ENCODE data around the gene TRAF3.

Gene TRAF3

GRCh38 chr14:102775855-102776760, 1.1 kb upstream of the TRAF3 start:
- in situ Hi-C loops (cut with MboI; ENCODE audit: low sequenced_read_pairs): no loop called here

- in situ Hi-C loops (cut with MboI; ENCODE audit: low sequenced_read_pairs): no loop called here
These were observed 575 bp downstream of the TRAF3 start for GRCh38 chr14:102777711-102778337.

DNA sequence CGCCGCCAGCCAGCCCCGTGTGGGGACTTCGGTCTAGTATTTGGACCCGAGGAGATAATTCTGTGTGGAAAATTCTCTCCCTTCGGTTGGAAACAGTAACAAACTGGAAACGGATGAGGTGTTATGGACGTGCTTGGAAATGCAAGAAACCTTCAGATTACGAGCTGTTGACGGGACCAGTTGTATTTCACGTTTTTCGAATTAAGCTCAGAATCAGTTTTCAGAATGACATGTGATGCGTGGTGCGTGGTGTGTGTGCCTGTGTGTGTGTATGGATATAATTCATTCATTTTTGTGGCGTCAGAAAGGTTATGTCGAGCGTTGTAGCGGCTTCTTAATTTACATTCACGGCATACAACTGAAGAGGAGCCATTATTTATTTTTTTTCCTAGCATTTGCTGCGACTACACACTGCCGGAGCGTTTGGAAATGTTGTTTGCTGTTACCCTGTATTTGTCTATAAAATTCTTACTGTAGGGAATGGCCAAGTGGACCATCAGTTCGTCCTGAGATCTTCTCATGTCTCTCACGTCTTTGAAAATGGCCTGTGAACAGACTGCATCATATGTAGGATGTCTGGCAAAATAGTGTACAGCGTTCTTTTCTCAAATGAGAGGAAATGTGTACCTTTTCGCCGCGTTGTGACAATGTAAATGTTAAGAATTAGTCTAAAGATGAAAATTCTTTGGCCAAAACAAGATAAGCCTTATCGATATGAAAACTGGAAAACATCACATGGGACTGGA, 1.3 kb downstream of the TRAF3 start:
- in situ Hi-C loops (cut with MboI; ENCODE audit: low sequenced_read_pairs): no loop called here

DNA sequence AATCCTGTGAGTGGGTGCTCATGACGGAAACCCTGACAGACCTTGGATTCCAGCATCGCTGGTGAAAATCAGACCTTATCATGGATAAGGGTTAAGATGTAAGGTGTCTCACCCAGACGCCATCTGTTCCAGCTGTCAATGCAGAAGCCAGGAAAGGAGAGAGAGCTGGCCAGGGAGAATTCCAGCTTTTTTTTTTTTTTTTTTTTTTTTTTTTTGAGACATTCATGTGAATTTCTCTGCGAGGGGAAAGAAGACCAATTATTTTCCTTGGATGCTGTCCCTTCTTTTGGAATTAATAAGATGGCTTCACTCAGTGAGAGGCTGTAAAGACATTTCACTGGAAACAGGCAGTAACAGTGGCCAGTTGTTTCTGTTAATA, 1.8 kb downstream of the TRAF3 start:
- in situ Hi-C loops (cut with MboI; ENCODE audit: low sequenced_read_pairs): no loop called here

- in situ Hi-C loops (cut with MboI; ENCODE audit: low sequenced_read_pairs): no loop called here
These were observed 2.5 kb downstream of the TRAF3 start for GRCh38 chr14:102779574-102780315.

- in situ Hi-C loops (cut with MboI; ENCODE audit: low sequenced_read_pairs): no loop called here
These were observed 3.8 kb downstream of the TRAF3 start for GRCh38 chr14:102781063-102781462.

- in situ Hi-C loops (cut with MboI; ENCODE audit: low sequenced_read_pairs): no loop called here
These were observed 5.7 kb downstream of the TRAF3 start for GRCh38 chr14:102782974-102783373.

DNA sequence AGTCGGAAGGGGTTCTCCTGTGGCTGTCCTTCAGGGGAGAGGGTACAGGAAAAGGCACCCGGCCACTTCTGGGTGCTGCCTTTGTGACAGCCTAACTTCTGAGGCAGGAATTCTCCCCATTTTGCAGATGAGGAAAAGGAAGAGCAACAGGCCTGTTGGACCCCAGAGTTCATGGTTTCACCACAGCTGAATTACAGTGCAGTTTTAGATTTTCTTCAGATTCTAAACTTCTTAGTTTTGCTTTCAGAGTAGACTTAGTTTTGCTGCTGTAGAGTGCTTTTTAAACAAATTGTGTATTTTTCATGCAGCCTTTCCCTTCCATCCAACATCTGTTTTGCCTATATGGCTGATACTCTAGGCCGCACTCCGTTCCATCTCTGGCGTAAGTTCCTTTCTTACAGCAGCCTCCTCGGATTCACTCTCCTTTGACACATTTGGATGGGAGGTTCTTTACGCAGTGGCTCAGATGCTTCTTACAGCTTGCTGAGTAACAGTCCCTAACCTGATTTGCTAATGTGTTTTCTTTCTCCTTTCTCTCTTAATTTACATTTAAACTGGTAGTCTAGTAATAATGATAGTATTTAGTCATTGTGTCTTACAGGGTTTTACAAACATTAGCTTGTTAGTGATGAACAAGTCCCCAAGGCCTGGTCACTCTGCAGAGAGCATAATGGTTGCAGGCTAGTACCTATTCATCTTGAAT, 7.8 kb downstream of the TRAF3 start:
- in situ Hi-C loops (cut with MboI; ENCODE audit: low sequenced_read_pairs): no loop called here

DNA sequence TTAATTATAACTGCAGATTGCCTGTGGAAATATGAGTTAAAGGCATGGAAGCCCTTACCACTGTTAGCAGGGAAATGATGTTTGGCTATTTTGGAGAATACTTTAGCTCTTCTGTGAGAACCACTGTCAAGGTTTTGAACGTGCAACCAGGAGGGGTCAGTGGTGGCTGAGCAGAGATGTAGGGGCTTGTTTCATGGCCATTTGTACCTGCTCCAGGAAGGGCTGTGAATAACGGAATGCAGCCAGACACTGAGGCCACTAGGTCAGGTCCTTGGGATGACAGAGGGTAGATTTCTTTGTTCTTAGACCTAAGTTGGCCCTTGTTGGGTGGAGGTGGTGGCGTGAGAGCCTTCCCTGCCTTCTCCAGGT, 8.3 kb downstream of the TRAF3 start:
- in situ Hi-C loops (cut with MboI; ENCODE audit: low sequenced_read_pairs): no loop called here

- in situ Hi-C loops (cut with MboI; ENCODE audit: low sequenced_read_pairs): no loop called here
These were observed 9.5 kb downstream of the TRAF3 start for GRCh38 chr14:102786768-102787167.

DNA sequence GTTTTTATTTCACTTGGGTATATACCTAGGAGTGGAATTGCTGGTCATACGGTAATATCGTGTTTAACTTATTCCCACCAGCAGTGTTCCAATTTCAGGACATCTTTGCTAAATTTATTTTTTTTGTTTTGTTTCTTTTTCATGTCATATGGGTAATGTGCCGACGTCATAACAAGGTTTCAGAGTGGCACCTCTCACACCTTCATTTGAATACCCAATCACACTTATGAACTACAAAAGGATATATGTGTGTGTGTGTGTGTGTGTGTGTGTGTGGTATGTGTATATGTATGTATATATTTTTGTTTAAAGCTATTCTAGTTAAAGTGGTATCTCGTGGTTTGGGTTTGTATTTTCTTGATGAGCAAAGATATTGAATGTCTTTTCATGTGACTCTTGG, 12.1 kb downstream of the TRAF3 start:
- in situ Hi-C loops (cut with MboI; ENCODE audit: low sequenced_read_pairs): no loop called here

GRCh38 chr14:102793531-102794328, 16.5 kb downstream of the TRAF3 start:
- in situ Hi-C loops (cut with MboI; ENCODE audit: low sequenced_read_pairs): no loop called here

DNA sequence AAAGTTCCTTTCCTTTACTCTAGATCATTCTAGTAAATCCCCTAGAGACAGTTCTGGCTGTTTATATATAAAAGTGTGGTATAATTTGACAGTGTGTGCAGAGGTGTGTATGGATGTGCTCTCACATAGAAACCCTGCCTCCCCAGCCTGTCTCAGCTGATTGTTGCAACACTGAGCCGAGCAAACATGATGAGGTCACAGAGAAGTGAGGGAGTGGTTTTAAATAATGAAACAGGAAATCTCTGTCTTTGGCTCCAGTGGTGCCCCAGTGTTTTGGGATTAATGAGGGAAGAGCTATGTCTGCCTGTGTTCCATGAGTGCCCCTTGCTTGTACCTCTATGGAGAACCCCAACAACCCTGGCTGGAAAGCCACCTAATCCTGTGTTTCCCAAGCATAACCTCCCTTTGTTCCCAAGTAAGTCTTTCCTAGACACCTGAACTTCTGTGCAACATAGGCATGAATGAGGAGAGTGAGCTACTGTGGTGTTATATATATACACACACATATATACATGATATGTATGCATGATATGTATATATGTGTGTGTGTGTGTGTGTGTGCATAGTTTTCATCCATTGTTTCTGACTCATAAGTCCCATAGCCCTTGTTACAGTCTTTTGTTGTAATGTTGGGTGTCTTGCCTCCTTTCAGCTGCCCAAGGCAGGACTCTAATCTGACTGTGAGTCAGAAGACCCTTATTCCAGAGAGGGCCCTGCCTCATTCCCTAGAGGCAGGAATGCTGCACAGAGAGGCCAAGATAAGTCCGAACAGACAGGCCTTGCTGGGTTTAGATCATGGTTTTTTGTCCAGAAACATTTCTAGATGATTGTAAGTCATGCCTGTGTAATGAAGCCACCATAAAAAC, 18.0 kb downstream of the TRAF3 start:
- in situ Hi-C loops (cut with MboI; ENCODE audit: low sequenced_read_pairs): no loop called here

GRCh38 chr14:102796661-102797190, 19.5 kb downstream of the TRAF3 start:
- in situ Hi-C loops (cut with MboI; ENCODE audit: low sequenced_read_pairs): no loop called here

- in situ Hi-C loops (cut with MboI; ENCODE audit: low sequenced_read_pairs): no loop called here
These were observed 21.7 kb downstream of the TRAF3 start for GRCh38 chr14:102798926-102799325.

- in situ Hi-C loops (cut with MboI; ENCODE audit: low sequenced_read_pairs): no loop called here
These were observed 22.7 kb downstream of the TRAF3 start for GRCh38 chr14:102799684-102800562.

DNA sequence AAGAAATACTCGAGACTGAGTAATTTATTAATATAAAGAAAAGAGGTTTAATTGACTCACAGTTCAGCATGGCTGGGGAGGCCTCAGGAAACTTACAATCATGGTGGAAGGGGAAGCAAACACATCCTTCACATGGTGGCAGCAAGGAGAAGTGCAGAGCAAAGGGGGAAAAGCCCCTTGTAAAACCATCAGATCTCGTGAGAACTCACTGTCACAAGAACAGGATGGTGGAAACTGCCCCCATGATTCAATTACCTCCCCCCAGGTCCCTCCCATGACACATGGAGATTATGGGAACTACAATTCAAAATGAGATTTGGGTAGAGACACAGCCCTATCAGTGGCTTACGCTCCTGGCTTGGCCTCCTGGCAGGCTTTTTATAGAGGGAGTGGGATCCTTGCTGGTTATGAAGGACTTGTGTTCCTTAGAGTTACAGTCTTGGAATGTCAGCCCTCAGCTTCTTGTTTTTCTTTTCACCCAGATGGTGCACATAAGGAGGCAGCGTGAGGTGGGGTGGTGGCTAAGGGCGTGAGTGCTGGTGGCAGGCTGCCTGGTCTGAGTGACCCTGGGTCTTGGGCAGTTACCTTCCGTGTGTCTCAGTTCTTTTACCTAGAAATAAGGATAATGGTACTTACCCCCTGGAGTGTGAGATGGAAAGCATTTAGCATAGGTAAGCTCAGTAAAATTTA, 25.7 kb downstream of the TRAF3 start:
- in situ Hi-C loops (cut with MboI; ENCODE audit: low sequenced_read_pairs): no loop called here

Measured in hTERT RPE-1 (cell line).